Measurements from ENCODE around the gene KLHL30.

Gene KLHL30

GRCh38 chr2:238138331-238139195 is at the start of gene KLHL30:
TSS of gene KLHL30 (plus strand) at chr2:238138668. CDS start at chr2:238140755, 2,087 bp downstream.
- no peak for DNase-seq

GRCh38 chr2:238090887-238091286 is 47.6 kb upstream of the KLHL30 start:
- DNase-seq, result no peak

- DNase-seq, result no peak
Measured at GRCh38 chr2:238091436-238092060, 46.9 kb upstream of the KLHL30 start.

- DNase-seq, result no peak
Measured at GRCh38 chr2:238092486-238093035, 45.9 kb upstream of the KLHL30 start.

- no peak for DNase-seq
Measured at GRCh38 chr2:238093181-238094140, 45.0 kb upstream of the KLHL30 start.

GRCh38 chr2:238094438-238095022 is 43.9 kb upstream of the KLHL30 start:
- DNase-seq, result no peak

- DNase-seq, result no peak
Measured at GRCh38 chr2:238095143-238095542, 43.3 kb upstream of the KLHL30 start.

GRCh38 chr2:238096311-238097011 is 42.0 kb upstream of the KLHL30 start:
- no peak for DNase-seq

- no peak for DNase-seq
Measured at GRCh38 chr2:238097201-238097987, 41.1 kb upstream of the KLHL30 start.

GRCh38 chr2:238097988-238098871 is 40.2 kb upstream of the KLHL30 start:
- DNase-seq, result peak; percentile 32

- DNase-seq, result no peak
Measured at GRCh38 chr2:238098901-238099713, 39.4 kb upstream of the KLHL30 start.

- DNase-seq, result no peak
Measured at GRCh38 chr2:238099714-238100048, 38.8 kb upstream of the KLHL30 start.

- DNase-seq, result no peak
Measured at GRCh38 chr2:238100049-238100820, 38.2 kb upstream of the KLHL30 start, which contains the start of gene ESPNL. TSS of gene ESPNL (plus strand) at chr2:238100340. CDS start at chr2:238100420, 80 bp downstream.

GRCh38 chr2:238100821-238101771 is 37.4 kb upstream of the KLHL30 start:
- no peak for DNase-seq

- DNase-seq, result no peak
Measured at GRCh38 chr2:238101891-238102841, 36.3 kb upstream of the KLHL30 start.

- no peak for DNase-seq
Measured at GRCh38 chr2:238102865-238103264, 35.6 kb upstream of the KLHL30 start.
